GM12878 (cell line): Measurements from ENCODE around the gene RPL5. TPM values are rescaled to one million over a fixed set of nuclear protein-coding genes. Genes with fewer than 3 reads are reported as not detected.

Experiments used
- BCL11A ChIP-seq: IDR thresholded peaks from 2 replicates; pipeline ENCODE4 v1.6.1; 2011; ENCODE audit warnings: low read depth, low read length
- BHLHE40 ChIP-seq, 2 experiments: fragments of 450-650 bp in 1 of 2; IDR thresholded peaks; 2 replicates each; pipeline ENCODE4 v1.6.1; 2011 to 2017; ENCODE audit warnings: low read depth in 2 of 2, borderline replicate concordance in 1 of 2, improper control_type of control experiment in 1 of 2, low read length in 1 of 2, mild to moderate bottlenecking in 1 of 2
- CBFB ChIP-seq: IDR thresholded peaks from 2 replicates; pipeline ENCODE4 v1.6.1; 2016; ENCODE audit warnings: antibody characterized with exemption, low read depth
- CHD2 ChIP-seq: IDR thresholded peaks from 2 replicates; pipeline ENCODE4 v1.6.1; 2011; ENCODE audit warnings: low read depth, low read length, improper control_type of control experiment, borderline replicate concordance
- CHD4 ChIP-seq: fragments of 200-600 bp; sonication (generic); IDR thresholded peaks from 2 replicates; pipeline ENCODE4 v1.6.1; 2016; ENCODE audit warnings: mild to moderate bottlenecking
- DPF2 ChIP-seq: fragments of 450-650 bp; IDR thresholded peaks from 2 replicates; pipeline ENCODE4 v1.6.1; 2017; ENCODE audit warnings: mild to moderate bottlenecking
- ETV6 ChIP-seq, 2 experiments: fragments of 450-650 bp in 1 of 2; IDR thresholded peaks in 1 of 2; conservative IDR thresholded peaks in 1 of 2; 2 replicates each; pipeline ENCODE4 v1.6.1; 2014; ENCODE audit warnings: antibody characterized with exemption in 1 of 2, borderline replicate concordance in 1 of 2, low read depth in 1 of 2, mild to moderate bottlenecking in 1 of 2, moderate library complexity in 1 of 2
- GABPA ChIP-seq: IDR thresholded peaks from 2 replicates; pipeline ENCODE4 v1.6.1; 2014; ENCODE audit warnings: antibody characterized with exemption, low read depth, mild to moderate bottlenecking, inconsistent platforms
- JUND ChIP-seq: IDR thresholded peaks from 2 replicates; pipeline ENCODE4 v1.6.1; 2012; ENCODE audit warnings: low read depth, mild to moderate bottlenecking, low read length, improper control_type of control experiment, moderate library complexity
- MEF2B ChIP-seq: fragments of 450-650 bp; IDR thresholded peaks from 2 replicates; pipeline ENCODE4 v1.6.1; 2018; ENCODE audit warnings: mild to moderate bottlenecking, moderate library complexity; ENCODE audit not compliant: partially characterized antibody, poor library complexity, severe bottlenecking
- MYB ChIP-seq: fragments of 150-350 bp; IDR thresholded peaks from 2 replicates; pipeline ENCODE4 v1.6.1; 2014; ENCODE audit warnings: mild to moderate bottlenecking, low read depth, low read length, borderline replicate concordance
- NFYA ChIP-seq: IDR thresholded peaks from 2 replicates; pipeline ENCODE4 v1.6.1; 2011; ENCODE audit warnings: low read depth, mild to moderate bottlenecking, low read length, improper control_type of control experiment, borderline replicate concordance
- NFYB ChIP-seq: IDR thresholded peaks from 2 replicates; pipeline ENCODE4 v1.6.1; 2011; ENCODE audit warnings: low read depth, mild to moderate bottlenecking, low read length, improper control_type of control experiment, moderate library complexity; ENCODE audit not compliant: insufficient read depth
- NR2F1 ChIP-seq: fragments of 450-650 bp; conservative IDR thresholded peaks from 2 replicates; pipeline ENCODE4 v1.6.1; 2017; ENCODE audit warnings: mild to moderate bottlenecking
- PAX5 ChIP-seq: IDR thresholded peaks from 2 replicates; pipeline ENCODE4 v1.6.1; 2011; ENCODE audit warnings: low read depth, low read length, borderline replicate concordance
- POLR2AphosphoS2 ChIP-seq: IDR thresholded peaks from 2 replicates; pipeline ENCODE4 v1.6.1; 2011; ENCODE audit warnings: low read depth, mild to moderate bottlenecking, low read length, improper control_type of control experiment, moderate library complexity
- POU2F2 ChIP-seq: IDR thresholded peaks from 3 replicates; pipeline ENCODE4 v1.6.1; 2011; ENCODE audit warnings: low read depth, mild to moderate bottlenecking, low read length, borderline replicate concordance
- polyA plus RNA-seq, 11 experiments: library from polyadenylated mRNA; depleted of rRNA in 4 of 11; unstranded in 6 of 11; stranded (reverse) in 5 of 11; fragments of >200 nt; fragmentation: Nextera tagmentation in 4 of 11; fragmentation: Illumina TruSeq in 1 of 11; extraction: Ambion mirVana in 4 of 11; extraction: Trizol in 1 of 11; gene quantifications; 1 replicate in 1 of 11; 2 replicates in 10 of 11; pipeline versions ENCODE4 v1.2.1 to v1.2.3, GENCODE V29; 2011 to 2016; ENCODE audit warnings: inconsistent platforms in 2 of 11, missing spikeins in 2 of 11, low read depth in 1 of 11
- total RNA-seq, 4 experiments: library from RNA; depleted of rRNA in 3 of 4; stranded (reverse); fragments of >200 nt in 3 of 4; fragmentation: Illumina TruSeq in 1 of 4; extraction: Trizol in 1 of 4; gene quantifications; 2 replicates each; pipeline versions ENCODE4 v1.2.1 to v1.2.3, GENCODE V29; 2013 to 2021
- TF ChIP-seq, protein P1 (sequence below): IDR thresholded peaks from 2 replicates; pipeline ENCODE4 v1.6.1; 2011; ENCODE audit warnings: borderline replicate concordance, low read depth, mild to moderate bottlenecking, moderate library complexity, low read length; ENCODE audit not compliant: insufficient read depth, poor library complexity, severe bottlenecking
- TF ChIP-seq, protein P2 (sequence below): fragments of 450-650 bp; IDR thresholded peaks from 2 replicates; pipeline ENCODE4 v1.6.1; 2017; ENCODE audit warnings: mild to moderate bottlenecking, low read depth, inconsistent platforms; ENCODE audit not compliant: poor library complexity, severe bottlenecking

The RPL5 gene
- total and polyA plus RNA-seq, 10 of the 15 experiments (the other 5 are each of a cell fraction or from before 2014, with no cell fraction given) = 1,685 to 6,047 (median 2,601) TPM

GRCh38 chr1:92784021-92784638 is 47.7 kb upstream of the RPL5 start (continued):
- TF ChIP-seq GABPA (peak; percentile 51; the same call in 1 of the 2 replicates), POLR2AphosphoS2 (no peak), MEF2B (no peak), MYB (no peak), NR2F1 (peak; percentile 51; the same call in 1 of the 2 replicates), CBFB (peak; percentile 58; the same call in 1 of the 2 replicates), CHD4 (no peak), PAX5 (peak; percentile 55; the same call in 1 of the 2 replicates), BHLHE40 (IDR thresholded peaks at IDR 0.05; ENCODE audit: borderline replicate concordance in 1 of 2, low read depth in 2 of 2, low read length in 1 of 2) (no peak), JUND (no peak), DPF2 (no peak), NFYB (no peak), POU2F2 (no peak), NFYA (no peak), ETV6 (conservative IDR thresholded peaks at IDR 0.05 in 1 of 2, IDR thresholded peaks at IDR 0.05 in 1 of 2; ENCODE audit: borderline replicate concordance in 1 of 2, low read depth in 1 of 2) (peak in 1 of 2 experiments; percentile 50; a peak in 1 of 4 replicates), CHD2 (no peak), BCL11A (peak; percentile 71)
- TF ChIP-seq, protein P1, sequence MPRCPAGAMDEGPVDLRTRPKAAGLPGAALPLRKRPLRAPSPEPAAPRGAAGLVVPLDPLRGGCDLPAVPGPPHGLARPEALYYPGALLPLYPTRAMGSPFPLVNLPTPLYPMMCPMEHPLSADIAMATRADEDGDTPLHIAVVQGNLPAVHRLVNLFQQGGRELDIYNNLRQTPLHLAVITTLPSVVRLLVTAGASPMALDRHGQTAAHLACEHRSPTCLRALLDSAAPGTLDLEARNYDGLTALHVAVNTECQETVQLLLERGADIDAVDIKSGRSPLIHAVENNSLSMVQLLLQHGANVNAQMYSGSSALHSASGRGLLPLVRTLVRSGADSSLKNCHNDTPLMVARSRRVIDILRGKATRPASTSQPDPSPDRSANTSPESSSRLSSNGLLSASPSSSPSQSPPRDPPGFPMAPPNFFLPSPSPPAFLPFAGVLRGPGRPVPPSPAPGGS = peak; percentile 49
- TF ChIP-seq, protein P2, sequence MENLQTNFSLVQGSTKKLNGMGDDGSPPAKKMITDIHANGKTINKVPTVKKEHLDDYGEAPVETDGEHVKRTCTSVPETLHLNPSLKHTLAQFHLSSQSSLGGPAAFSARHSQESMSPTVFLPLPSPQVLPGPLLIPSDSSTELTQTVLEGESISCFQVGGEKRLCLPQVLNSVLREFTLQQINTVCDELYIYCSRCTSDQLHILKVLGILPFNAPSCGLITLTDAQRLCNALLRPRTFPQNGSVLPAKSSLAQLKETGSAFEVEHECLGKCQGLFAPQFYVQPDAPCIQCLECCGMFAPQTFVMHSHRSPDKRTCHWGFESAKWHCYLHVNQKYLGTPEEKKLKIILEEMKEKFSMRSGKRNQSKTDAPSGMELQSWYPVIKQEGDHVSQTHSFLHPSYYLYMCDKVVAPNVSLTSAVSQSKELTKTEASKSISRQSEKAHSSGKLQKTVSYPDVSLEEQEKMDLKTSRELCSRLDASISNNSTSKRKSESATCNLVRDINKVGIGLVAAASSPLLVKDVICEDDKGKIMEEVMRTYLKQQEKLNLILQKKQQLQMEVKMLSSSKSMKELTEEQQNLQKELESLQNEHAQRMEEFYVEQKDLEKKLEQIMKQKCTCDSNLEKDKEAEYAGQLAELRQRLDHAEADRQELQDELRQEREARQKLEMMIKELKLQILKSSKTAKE = peak; percentile 48
